HG02981 (cell line): ENCODE data around the gene HLA-DPA1.
"Not testable (repeated sequence)": the region's sequence is repeated elsewhere in the genome, so short reads cannot be mapped to it uniquely, and the experiment has no call there.

ENCODE experiments used
- ATAC-seq: cut with Tn5 transposase; IDR thresholded peaks from one replicate; pipeline ENCODE4 v1.9.1; 2021; ENCODE audit warnings: mild to moderate bottlenecking, moderate library complexity; ENCODE audit not compliant: unreplicated experiment

HLA-DPA1 gene

DNA sequence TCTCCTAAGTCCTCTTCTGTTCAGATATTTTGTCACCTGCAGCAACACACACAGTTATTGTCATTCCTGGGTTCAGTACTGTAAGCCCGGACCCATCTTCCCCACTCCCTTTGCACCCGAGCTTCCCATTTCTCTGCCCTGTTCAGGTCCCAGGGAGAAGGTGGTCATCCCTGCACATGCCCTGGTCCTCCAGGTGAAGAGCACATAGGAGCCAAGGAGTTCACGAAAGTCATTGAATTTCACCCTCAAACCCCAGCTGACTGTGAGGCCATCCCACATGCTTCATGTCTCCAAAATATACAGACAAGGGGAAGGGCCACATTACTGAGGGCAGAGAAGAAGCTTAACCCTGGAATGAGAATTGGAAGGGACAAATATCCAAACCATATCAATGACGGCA is 8.1 kb downstream of the HLA-DPA1 start:
- ATAC-seq, result no peak

DNA sequence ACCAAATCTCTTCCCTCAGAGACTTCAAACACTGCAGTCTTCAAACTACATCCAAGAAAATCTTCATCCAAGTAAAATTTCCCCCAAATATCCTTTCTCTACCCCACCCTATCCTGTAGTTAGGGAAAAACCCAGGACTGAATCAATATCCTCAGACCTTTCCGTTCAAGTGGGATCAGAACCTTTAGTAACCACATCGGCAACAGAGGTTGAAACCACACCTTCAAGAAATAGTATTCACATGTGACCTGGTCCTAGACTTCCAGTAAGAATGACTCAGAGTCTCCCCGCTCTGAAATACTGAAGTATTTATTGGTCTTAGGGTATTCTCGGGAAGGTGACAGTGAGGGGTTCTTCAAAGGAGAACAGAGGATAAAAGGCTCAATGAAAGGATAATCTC is 8.7 kb downstream of the HLA-DPA1 start:
- no peak for ATAC-seq

DNA sequence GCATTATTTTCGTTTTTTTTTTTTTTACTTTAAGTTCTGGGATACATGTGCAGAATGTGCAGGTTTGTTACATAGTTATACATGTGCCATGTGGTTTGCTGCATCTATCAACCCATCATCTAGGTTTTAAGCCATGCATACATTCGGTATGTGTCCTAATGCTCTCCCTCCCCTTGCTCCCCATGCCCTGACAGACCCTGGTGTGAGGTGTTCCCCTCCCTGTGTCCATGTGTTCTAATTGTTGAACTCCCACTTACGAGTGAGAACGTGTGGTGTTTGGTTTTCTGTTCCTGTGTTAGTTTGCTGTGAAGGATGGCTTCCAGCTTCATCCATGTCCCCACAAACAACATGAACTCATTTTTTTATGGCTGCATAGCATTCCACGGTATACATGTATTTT is 10.0 kb downstream of the HLA-DPA1 start:
- not testable (repeated sequence) for ATAC-seq

DNA sequence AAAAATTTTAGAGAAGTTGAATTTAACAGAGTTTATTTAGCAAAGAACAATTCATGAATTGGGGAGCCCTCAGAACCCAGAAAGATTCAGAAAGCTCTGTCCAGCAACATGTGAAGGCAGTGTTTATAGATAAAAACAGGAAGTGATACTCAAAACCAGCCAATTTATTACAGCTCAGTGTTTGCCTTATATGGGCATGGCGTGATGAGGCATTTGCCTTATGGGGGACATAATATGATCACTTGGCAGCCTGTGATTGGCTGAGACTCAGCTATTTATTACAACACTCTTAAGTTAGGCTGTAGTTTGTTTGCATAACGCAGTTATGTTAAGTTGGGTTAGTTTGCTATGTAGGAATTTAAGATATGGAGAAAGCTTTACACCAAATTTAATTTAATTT is 11.5 kb downstream of the HLA-DPA1 start:
- no peak for ATAC-seq

DNA sequence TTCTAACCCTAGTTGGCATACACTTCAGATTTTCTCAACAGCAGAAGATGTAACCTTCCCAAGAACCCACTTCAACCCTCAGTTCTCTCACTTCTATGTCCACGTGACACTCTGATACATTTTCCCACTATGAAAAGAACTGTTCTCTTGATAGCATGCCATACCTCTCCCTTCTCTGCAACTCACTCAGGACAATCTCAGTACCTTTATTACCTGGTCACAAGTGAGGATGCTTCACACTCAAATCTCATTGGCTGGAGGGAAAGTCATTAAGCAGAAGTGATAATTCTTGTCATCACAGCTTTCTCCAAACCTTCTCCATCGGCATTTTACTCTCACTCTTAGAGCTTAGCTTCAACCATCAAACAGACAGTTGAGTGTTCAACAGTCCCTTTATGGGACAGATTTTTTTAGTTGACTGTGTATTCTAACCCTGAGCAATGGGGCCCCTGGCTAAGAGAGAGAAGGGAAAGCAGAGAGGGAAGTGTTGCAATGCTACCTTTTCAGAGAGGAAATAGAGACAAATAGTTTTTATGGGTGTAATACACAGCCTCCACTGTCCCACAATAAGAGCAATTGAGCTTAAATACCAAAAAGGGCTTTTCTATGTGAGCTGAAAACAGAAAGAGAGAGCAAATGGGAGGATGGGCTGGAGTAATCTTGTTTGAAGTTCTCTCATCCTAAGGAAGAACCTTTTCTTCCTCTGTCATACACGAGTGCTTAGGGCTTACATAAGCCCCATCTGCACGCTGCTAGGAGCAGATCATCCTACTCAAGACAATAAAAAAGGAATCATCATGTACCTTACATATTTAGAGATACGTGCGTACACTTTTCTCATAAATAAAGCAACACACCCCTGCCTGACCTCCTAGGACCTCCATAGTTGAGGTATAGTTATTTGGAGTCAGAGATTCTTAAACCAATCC is 16.0 kb downstream of the HLA-DPA1 start:
- ATAC-seq, result no peak

DNA sequence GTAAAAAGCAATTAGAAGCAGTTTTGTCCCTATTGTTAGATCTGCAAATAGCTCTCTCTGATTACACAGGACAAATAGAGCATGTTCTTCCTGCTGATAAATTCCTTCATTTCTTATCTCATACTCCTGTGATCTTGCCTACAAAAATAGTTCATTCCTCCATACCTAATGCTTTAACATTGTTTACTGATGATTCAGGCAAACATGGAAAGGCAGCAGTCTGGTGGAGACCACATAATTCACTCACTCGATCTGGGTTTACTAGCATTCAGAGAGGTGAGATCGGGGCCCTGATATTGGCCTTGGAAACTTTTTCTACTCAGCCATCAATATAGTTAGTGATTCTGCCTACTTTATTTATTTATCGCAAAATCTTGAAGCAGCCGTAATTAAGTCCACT is 20.2 kb downstream of the HLA-DPA1 start:
- no peak for ATAC-seq

DNA sequence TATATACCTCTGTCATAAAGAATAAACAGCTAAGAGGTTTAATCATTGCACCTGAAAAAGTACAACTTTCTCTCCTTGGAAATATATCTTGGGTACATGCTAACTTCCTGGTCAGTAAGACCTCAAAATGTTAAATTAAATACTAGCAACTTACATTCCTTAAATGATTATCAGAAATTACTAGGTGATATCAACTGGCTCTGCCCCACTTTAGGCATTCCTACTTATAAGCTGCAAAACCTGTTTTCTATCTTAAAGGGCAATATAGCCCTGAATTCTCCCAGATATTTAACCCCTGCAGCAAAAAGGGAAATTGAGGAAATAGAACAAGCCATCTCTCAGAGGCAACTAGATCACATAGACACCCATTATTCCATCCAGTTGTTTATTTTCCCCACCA is 20.8 kb downstream of the HLA-DPA1 start:
- ATAC-seq, result no peak

DNA sequence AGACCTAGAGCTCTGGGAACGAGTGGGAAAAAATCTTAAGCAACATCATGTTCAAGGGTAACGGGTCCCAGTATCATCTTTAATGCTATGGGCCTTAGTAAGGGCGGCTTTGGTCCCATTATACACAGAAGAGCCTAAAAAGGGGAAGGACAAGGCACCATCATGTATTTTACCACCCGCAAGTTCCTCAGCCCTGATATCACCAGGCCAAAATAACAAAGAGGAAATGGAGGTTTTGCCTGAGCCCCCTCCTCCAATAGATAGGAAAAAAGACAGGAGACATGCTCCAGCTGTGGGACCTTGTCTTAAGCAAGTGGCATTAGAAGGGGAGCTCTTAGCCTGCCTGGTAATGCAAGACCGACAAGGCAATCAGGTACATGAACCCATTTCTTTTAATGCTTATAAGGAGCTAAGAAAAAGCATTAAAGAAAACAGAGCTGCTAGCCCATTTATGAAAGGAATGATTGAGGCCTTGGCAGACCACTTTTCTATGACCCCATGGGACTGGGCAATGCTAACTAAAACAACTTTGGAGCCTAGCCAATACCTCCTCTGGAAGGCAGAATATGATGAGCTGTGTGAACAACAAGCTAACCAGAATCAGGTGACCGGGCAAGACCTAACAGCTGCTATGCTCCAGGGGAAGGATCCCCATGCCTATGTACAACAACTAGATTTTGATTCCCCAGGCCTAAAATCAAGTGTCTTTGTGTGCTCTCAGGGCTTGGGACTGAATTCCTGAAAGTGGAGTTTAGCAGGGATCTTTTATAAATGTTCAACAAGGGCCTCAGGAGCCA is 23.2 kb downstream of the HLA-DPA1 start:
- no peak for ATAC-seq

DNA sequence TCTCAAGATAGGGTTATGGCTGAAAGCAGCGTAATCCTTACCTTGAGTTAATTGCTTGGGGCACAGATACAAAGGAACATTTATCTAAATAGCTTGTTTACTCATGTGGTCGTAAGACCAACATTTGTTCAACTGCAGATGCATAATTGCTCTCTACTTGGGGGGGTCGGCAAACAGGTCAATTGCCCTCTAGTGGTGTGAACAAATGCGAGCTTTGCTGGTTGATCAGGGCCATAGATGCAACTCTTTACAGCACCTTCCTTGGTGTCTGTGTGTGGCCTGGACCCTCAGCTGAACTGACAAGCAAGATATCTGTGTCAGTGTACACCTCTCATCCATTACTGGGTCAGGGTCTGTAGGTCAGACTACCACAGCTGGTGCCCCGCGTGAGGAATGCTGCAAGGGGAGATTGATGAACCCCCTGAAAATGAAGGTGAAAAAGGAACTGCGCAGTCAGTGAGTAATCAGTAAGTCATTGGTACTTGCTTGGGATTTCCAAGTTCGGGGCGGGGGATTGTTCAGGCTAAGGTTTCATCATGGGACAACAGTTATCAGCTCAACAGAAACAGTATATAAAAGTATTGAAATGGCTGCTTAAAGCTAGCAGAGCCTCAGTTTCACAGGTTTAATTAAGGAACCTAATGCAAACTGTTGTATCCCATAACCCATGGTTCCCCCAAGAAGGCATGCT is 24.0 kb downstream of the HLA-DPA1 start:
- no peak for ATAC-seq

DNA sequence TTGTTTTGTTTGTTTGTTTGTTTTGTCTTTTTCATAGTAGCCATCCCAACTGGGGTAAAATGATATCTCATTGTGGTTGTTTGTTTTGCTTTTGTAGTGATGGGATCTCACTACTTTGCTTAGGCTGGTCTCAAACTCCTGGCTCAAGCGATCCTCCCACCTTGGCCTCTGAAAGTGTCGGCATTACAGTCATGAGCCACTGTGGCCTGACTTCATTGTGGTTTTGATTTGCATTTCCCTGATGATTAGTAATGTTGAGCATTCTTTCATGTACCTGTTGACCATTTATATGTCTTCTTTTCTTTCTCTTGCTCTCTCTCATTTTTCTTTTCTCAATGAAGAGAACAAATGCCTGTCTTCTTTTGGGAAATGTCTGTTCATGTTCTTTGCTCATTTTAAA is 33.3 kb downstream of the HLA-DPA1 start:
- ATAC-seq, result no peak

DNA sequence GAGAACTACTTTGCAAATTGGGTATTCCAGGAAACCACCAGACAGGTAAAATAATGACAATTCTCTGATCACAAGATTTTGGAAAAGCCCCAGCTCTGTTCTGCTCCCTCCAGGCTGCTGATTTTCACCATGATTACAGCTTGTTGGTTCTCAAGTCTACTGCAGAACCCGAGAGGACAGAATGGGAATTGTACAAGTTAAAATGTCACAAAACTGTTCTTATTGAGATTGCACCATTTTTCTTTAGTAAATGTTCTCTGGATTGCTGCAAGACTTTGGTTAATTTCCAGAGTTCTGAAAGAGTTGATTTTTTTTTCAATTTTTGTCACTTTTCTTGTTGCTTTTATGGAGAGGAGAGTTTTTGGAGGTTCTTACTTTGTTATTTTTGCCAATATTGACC is 36.9 kb downstream of the HLA-DPA1 start:
- no peak for ATAC-seq

DNA sequence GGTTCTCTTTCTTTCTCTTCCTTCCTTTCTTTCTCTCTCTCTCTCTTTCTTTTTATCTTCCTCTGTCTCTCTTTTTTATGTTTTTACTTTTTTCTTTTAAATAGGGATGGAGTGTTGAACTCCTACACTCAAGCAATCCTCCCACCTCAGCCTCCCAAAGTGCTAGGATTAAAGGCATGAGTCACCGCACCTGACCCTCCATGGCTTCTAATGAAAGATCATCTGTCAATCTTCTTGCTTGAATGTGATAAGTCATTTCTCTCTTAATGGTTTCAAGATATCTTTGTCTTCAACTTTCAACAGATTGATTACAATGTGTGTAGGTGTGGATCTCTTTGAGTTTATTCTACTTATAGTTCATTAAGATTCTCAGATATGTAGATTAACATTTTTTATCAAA is 38.9 kb downstream of the HLA-DPA1 start:
- no peak for ATAC-seq

DNA sequence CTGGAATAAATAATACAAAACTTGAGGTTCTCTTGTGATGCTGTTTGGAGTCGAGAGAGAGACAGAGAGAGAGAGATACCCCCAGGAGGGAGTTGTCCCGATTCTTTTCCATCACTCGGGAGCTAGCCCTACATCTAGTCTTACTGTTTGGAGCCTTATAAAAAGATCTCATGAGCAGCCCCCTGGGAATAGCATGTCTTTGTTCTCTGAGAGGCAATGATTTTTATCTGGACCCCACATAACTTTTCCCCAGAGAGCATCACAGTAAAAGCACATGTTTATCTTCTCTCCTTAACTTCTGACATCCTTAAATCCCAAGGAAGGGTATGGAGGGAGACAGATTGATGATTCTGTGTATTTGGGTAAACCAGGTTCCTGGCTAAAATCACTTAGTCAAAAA is 43.2 kb downstream of the HLA-DPA1 start:
- no peak for ATAC-seq

DNA sequence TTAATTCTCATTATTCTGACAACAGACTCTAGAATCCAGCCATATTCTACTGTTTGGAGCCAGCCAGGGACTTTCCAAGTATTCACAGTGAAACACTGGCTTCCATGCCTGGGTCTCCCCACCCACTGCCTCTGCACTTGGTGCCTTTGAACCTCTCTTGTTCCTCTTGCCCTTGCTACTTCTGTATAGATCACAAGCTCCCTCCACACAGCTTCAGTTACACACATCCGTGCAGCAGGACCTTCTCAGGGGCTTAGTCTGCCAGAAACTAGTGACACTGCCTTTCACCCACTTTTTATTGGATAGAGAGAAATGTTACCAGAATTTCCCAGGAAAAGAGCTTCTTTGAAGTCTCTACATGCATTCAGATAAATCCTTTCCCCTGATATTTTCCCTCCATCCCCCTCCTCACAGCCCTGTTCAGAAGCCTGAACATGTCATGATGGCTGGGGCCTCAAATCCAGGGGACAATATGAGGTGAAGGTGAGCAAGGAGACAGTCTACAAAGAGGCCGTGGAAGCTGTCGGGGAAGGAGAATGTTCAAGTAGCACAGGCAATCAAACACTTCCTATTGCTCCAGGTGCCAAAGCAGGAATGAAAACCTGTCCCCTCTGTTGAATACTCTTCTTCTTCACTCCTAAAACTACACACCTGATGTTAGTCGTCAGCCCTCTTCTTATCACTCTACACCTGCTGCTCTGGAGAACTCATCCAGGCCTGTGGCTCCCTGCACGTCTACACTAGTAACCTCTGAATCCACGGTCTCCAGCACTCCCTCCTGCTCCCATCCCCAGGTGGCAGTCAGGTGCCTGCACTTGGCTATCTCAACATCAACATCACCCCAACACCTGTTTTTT is 43.9 kb downstream of the HLA-DPA1 start:
- peak; percentile 80 for ATAC-seq

DNA sequence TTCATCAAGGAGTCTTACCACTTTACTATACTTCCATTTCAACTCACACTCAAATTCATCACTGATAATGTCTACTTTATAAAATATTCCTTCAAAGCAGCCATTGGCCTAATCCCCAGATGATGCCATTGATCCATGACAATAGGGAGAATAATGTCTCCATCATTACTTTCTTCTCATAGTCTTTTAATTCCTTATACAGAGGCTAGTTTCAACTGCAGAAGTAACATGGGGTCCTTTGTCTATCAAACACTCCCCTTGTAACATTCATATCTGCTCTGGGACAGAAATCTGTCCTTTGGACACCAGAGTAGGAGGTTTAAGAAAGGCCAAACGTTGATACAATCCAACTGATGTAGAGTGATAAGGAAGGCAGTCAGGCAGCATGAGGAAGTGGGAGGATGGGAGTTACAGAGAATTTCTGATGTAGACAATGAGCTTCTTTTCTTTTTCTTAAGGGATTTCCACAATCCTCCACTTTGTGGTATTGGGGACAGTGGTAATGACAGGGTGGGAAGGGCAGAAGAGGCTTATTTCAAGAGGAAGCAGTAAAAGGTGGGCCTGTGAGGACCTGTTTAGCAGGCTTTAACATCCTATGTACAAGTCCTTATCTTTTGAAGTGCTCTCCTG is 45.1 kb downstream of the HLA-DPA1 start:
- ATAC-seq, result no peak

DNA sequence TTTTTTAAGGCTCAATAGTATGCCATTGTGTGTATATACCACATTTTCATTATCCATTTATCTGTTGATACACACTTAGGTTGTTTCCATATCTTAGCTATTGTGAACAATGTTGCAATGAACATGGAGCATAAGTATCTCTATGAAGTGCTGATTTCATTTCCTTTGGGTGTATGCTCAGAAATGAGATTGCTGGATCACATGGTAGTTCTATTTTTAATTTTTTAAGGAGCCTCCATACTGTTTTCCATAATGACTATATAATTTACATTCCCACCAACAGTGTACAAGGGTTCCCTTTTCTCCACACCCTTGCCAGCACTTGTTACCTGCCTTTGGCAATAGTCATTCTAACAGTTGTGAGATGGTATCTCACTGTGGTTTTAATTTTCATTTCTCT is 48.9 kb downstream of the HLA-DPA1 start:
- no peak for ATAC-seq

DNA sequence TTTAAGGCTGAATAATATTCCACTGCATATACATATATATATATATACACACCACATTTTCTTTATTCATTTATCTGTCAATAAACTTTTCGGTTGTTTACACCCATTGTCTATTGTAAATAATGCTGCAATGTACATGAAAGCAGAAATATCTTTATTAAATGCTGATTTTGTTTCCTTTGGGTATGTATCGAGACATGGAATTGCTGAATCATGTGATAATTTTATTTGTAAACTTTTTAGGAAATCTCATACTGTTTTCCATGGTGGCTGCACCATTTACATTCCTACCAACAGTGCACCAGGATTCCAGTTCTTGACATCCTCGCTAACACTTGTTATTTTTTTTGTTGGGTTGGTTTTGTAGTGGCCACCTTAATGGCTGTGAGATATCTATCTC is 49.9 kb downstream of the HLA-DPA1 start:
- no peak for ATAC-seq

DNA sequence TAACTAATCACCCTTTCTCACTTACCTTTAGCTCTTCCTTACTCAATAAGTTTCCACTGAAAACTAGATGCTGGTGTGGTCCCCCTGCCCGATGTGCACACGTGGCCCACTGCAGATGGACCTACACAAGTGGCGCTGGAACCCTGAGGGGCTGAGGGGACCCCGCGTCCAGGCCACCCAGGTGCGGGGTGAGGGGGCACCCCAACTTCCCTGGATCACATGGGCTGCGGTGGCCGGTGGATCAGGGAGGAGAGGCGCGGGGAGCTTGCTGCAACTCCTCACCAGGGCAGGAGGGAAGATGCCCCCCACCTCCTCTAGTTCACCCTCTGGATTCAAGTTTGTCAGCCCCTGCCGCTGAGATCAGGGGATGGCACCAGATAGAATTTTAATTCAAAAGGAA is 51.5 kb downstream of the HLA-DPA1 start:
- no peak for ATAC-seq

DNA sequence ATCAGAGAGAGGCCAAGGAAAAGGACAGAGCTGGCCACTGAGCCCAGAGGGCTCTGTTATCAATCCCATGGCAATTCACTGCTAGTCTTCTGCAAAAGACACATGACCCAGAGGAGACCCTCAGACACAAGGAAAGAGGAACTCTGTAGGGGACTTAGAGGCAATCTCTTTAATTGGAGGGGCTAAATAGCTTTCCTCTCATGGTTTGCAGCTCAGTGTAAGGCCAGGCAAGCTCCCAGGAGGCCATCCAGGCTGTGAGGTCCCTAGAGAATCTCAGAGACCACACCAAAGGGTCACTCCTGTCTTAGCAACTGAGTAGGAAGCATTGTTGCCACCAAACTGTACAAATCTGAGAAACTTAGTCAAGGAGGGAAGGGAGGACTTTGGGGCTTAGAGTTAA is 54.1 kb downstream of the HLA-DPA1 start:
- no peak for ATAC-seq

DNA sequence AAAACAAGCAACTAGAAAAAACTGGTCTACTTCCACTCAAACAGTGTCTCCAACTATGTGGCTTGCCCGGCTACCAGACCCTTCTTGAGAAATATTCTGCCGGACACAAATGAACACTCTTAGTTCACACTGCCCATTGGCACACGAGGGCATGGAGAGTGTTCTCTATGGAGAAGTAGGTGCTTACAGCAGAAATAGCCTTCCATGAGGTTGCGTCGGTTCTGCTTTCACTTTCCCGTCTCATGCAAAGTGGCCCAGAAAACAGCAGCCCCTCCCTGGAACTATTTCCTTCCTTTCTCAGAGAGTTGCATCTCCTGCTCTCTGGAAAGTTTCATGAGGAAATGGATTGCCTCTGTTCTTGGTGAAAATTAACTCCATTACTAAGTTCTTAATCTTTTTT is 54.5 kb downstream of the HLA-DPA1 start:
- ATAC-seq, result peak; percentile 68
